K562 (cell line): ENCODE results near the gene VPS13D. TPM values are rescaled to one million over a fixed set of nuclear protein-coding genes. Genes with fewer than 3 reads are reported as not detected.

Source experiments
- ATF7 ChIP-seq: fragments of 450-650 bp; IDR thresholded peaks from 2 replicates; pipeline ENCODE4 v1.7.1; 2014; ENCODE audit warnings: mild to moderate bottlenecking, moderate library complexity
- CTBP1 ChIP-seq: fragments of 450-650 bp; IDR thresholded peaks from 2 replicates; pipeline ENCODE4 v1.6.1; 2016; ENCODE audit warnings: borderline replicate concordance
- EHMT2 ChIP-seq: fragments of 450-650 bp; IDR thresholded peaks from 2 replicates; pipeline ENCODE4 v1.6.1; 2018; ENCODE audit warnings: antibody characterized with exemption
- EP300 ChIP-seq: IDR thresholded peaks from 2 replicates; pipeline ENCODE4 v1.6.1; 2012; ENCODE audit warnings: low read length, improper control_type of control experiment
- FOS ChIP-seq: IDR thresholded peaks from 3 replicates; pipeline ENCODE4 v1.6.1; 2011; ENCODE audit not compliant: insufficient read length; ENCODE audit errors: extremely low read depth
- HDAC8 ChIP-seq: fragments of 450-650 bp; IDR thresholded peaks from 2 replicates; pipeline ENCODE4 v1.6.1; 2016; ENCODE audit warnings: mild to moderate bottlenecking, missing genetic modification characterization, moderate library complexity, missing compliant biosample characterization
- ID3 ChIP-seq, 2 experiments: fragments of 250-450 bp in 1 of 2; fragments of 450-650 bp in 1 of 2; sonication (Bioruptor Pico) in 1 of 2; IDR thresholded peaks; 2 replicates each; pipeline versions ENCODE4 v1.6.1 to v1.8.0; 2016 to 2021; ENCODE audit warnings: mild to moderate bottlenecking in 2 of 2, moderate library complexity in 2 of 2, missing compliant biosample characterization in 1 of 2, missing genetic modification characterization in 1 of 2
- MAX ChIP-seq: sonication (generic); formaldehyde crosslinking; IDR thresholded peaks from 2 replicates; pipeline ENCODE4 v1.9.0; 2022; ENCODE audit warnings: mild to moderate bottlenecking, missing genetic modification reagents
- MBD2 ChIP-seq: sonication (generic); IDR thresholded peaks from 2 replicates; pipeline ENCODE4 v1.6.1; 2016; ENCODE audit warnings: low read depth, borderline replicate concordance
- MTA1 ChIP-seq: fragments of 450-650 bp; IDR thresholded peaks from 2 replicates; pipeline ENCODE4 v1.6.1; 2017; ENCODE audit warnings: borderline replicate concordance
- MYNN ChIP-seq, 2 experiments: sonication (generic); formaldehyde crosslinking in 1 of 2; IDR thresholded peaks; 2 replicates each; pipeline versions ENCODE4 v1.5.0 to v1.6.1; 2016 to 2020; ENCODE audit warnings: antibody characterized with exemption in 1 of 2, missing genetic modification reagents in 1 of 2
- NBN ChIP-seq: fragments of 450-650 bp; IDR thresholded peaks from 2 replicates; pipeline ENCODE4 v1.6.1; 2016; ENCODE audit warnings: low read depth, mild to moderate bottlenecking
- SAP30 ChIP-seq: fragments of 200-600 bp; sonication (generic); IDR thresholded peaks from 2 replicates; pipeline ENCODE4 v1.6.1; 2012; ENCODE audit warnings: borderline replicate concordance, low read depth, mild to moderate bottlenecking, moderate library complexity, low read length, control low read depth, inconsistent platforms; ENCODE audit not compliant: insufficient read depth, poor library complexity, severe bottlenecking
- SMAD4 ChIP-seq: fragments of 250-450 bp; sonication (Bioruptor Pico); conservative IDR thresholded peaks from 2 replicates; pipeline ENCODE4 v1.8.0; 2021; ENCODE audit warnings: inconsistent platforms, mild to moderate bottlenecking, moderate library complexity
- TEAD4 ChIP-seq, 2 experiments: sonication (generic) in 1 of 2; formaldehyde crosslinking in 1 of 2; IDR thresholded peaks; 2 replicates each; pipeline versions ENCODE4 v1.6.1 to v1.8.0; 2012 to 2022; ENCODE audit warnings: borderline replicate concordance in 1 of 2, inconsistent platforms in 1 of 2, low read length in 1 of 2, mild to moderate bottlenecking in 1 of 2, missing genetic modification reagents in 1 of 2
- TRIM24 ChIP-seq, 2 experiments: fragments of 450-650 bp; IDR thresholded peaks; 2 replicates each; pipeline ENCODE4 v1.6.1; 2016
- ZBTB17 ChIP-seq: fragments of 450-650 bp; formaldehyde crosslinking; IDR thresholded peaks from 2 replicates; pipeline ENCODE4 v1.4.0; 2020; ENCODE audit warnings: mild to moderate bottlenecking
- ZNF384 ChIP-seq: IDR thresholded peaks from 2 replicates; pipeline ENCODE4 v1.6.1; 2012; ENCODE audit warnings: low read depth, low read length, improper control_type of control experiment
- ZNF398 ChIP-seq: fragments of 250-450 bp; sonication (Bioruptor Pico); IDR thresholded peaks from 2 replicates; pipeline ENCODE4 v1.8.0; 2021; ENCODE audit warnings: moderate library complexity, mild to moderate bottlenecking, inconsistent platforms
- ZNF639 ChIP-seq, 2 experiments: fragments of 200-800 bp in 1 of 2; sonication (Bioruptor generic) in 1 of 2; sonication (generic) in 1 of 2; formaldehyde crosslinking in 1 of 2; IDR thresholded peaks in 1 of 2; conservative IDR thresholded peaks in 1 of 2; 2 replicates each; pipeline versions ENCODE4 v1.5.0 to v1.6.1; 2016 to 2020; ENCODE audit warnings: missing compliant biosample characterization in 1 of 2, missing genetic modification characterization in 1 of 2, missing genetic modification reagents in 1 of 2
- ZNF766 ChIP-seq: fragments of 200-800 bp; sonication (Bioruptor generic); conservative IDR thresholded peaks from 2 replicates; pipeline ENCODE4 v1.6.1; 2016; ENCODE audit warnings: missing genetic modification characterization, missing compliant biosample characterization
- polyA plus RNA-seq, 8 experiments: library from polyadenylated mRNA; depleted of rRNA in 4 of 8; stranded (reverse) in 5 of 8; unstranded in 3 of 8; fragments of >200 nt; fragmentation: Nextera tagmentation in 2 of 8; fragmentation: Illumina TruSeq in 1 of 8; extraction: Ambion mirVana in 2 of 8; extraction: Trizol in 1 of 8; gene quantifications; 2 replicates each; pipeline versions ENCODE4 v1.2.1 to v1.2.3, GENCODE V29; 2011 to 2014; ENCODE audit warnings: inconsistent platforms in 1 of 8, missing spikeins in 1 of 8
- total RNA-seq, 7 experiments: library from RNA; depleted of rRNA in 6 of 7; stranded (reverse); fragments of >200 nt in 6 of 7; fragmentation: Illumina TruSeq in 2 of 7; extraction: Trizol in 2 of 7; gene quantifications; 2 replicates each; pipeline versions ENCODE4 v1.2.1 to v1.2.3, GENCODE V29; 2011 to 2021; ENCODE audit warnings: low replicate concordance in 1 of 7

Gene VPS13D
- total and polyA plus RNA-seq, 9 of the 15 experiments (the other 6 are each of a cell fraction or from before 2014, with no cell fraction given) = 6.1 to 51.5 (median 38.5) TPM

GRCh38 chr1:12549460-12550349, 319.9 kb downstream of the VPS13D start (continued):
- TF ChIP-seq MYNN (IDR thresholded peaks at IDR 0.05) (peak; percentile 61; the same call in 1 of the 2 replicates), MYNN (CRISPR knock-in tag; IDR thresholded peaks at IDR 0.05) (no peak), CTBP1 (peak; percentile 83; the same call in 1 of the 2 replicates), ID3 (CRISPR knock-in tag; IDR thresholded peaks at IDR 0.05) (no peak), ID3 (tag; IDR thresholded peaks at IDR 0.05) (peak; percentile 93), FOS (peak; percentile 38), TRIM24 (IDR thresholded peaks at IDR 0.05) (peak in 1 of 2 experiments; percentile 29; a peak in 2 of 4 replicates), HDAC8 (tag) (peak; percentile 79), MAX (CRISPR knock-in tag) (peak; percentile 85), ZNF398 (CRISPR knock-in tag) (no peak), SMAD4 (CRISPR knock-in tag) (peak; percentile 15; the same call in 1 of the 2 replicates), ZNF639 (CRISPR knock-in tag; conservative IDR thresholded peaks at IDR 0.05 in 1 of 2, IDR thresholded peaks at IDR 0.05 in 1 of 2) (peak in 1 of 2 experiments; percentile 13; a peak in 1 of 4 replicates), ZNF766 (0 out of 2 replicates have a peak, but pooled peaks have one; percentile 48), SAP30 (no peak), MBD2 (0 out of 2 replicates have a peak, but pooled peaks have one; percentile 16), NBN (peak; percentile 70; the same call in 1 of the 2 replicates), TEAD4 (IDR thresholded peaks at IDR 0.05; ENCODE audit: low read length) (0 out of 2 replicates have a peak, but pooled peaks have one; percentile 49), TEAD4 (CRISPR knock-in tag; IDR thresholded peaks at IDR 0.05; ENCODE audit: borderline replicate concordance) (no peak), EHMT2 (0 out of 2 replicates have a peak, but pooled peaks have one; percentile 8), EP300 (peak; percentile 48), ATF7 (peak; percentile 78), MTA1 (peak; percentile 37; the same call in 1 of the 2 replicates), ZNF384 (peak; percentile 80), ZBTB17 (CRISPR knock-in tag) (peak; percentile 51; the same call in 1 of the 2 replicates)
